GM18870 (cell line): ENCODE data around the gene ZNF277.

ENCODE experiments used
- ATAC-seq: cut with Tn5 transposase; IDR thresholded peaks from one replicate; pipeline ENCODE4 v1.9.1; 2021; ENCODE audit warnings: moderate library complexity; ENCODE audit not compliant: unreplicated experiment

ZNF277 gene

GRCh38 chr7:112183266-112183665 is 23.2 kb upstream of the ZNF277 start:
- no peak for ATAC-seq

- no peak for ATAC-seq
Observed at GRCh38 chr7:112184455-112184854, 22.0 kb upstream of the ZNF277 start.

DNA sequence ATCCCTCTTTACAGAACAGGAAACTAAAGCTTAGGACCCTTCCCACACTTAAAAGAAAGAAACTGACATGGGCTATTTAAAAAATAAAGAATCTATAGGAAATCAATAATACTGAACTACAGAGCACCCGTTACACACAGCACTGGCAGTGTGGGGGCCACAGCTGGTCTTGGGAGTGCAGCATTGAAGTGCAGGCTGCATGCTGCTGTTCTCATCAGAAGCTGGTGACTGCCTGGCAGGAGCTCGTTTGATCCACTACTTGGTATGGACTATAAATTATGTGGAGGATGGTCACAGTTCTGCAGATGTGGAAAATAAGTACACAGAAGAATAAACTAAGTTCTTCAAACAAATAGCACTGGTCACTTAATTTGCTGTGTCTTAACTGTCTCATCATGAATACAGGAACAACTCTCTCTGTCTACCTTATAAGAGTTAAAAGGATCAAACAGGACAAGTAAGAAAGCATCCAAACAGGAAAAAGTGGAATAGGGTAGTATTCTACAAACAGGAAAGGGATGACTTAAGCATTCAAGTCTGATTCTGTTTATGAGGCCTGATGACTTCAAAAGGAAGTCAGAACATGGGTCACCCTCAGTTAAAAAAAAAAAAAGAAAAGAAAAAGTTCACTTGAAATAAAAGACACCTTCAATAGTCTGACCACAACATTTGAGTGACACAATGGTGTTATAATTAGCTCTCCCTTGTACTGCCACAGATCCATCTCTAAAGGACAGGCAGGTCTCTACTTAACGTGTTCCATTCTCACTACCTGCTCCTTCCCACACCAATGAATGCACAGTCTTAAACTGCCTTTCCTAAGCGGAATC is 21.3 kb upstream of the ZNF277 start:
- ATAC-seq, result no peak

DNA sequence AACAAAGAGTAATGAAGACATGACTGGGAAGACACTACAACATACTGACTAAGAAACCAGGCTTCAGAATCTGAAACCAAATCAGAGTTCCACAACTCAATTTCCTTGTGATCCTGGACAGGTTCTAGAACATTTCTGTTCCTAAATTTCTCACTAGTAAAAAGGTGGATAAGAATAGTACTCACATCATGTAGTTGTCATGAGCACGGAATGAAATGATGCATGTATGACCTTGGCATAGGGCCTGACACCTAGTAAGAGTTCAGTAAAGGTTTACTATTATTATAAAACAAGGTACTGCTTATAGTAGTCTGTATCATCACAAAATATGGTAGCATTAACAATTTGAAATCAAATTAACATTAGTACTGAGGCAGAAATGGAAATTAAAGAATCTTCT is 20.2 kb upstream of the ZNF277 start:
- no peak for ATAC-seq

DNA sequence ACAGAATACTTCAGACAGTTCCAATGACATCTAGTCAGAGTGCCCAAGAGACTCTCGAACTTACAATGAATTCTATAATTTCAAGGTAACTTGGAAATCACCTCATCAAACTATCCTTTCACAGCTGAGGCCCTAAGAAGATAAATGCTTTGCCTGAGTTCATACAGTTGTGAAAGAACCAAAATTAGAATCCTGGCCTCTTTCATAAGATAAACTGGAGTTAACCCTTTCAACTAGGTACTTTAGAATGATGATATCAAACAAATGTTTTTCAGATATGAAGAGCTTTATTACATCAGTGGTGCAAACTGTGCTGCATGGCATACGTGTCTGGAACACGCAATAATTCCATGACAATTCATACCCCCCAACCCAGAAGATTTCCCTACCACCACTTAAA is 18.2 kb upstream of the ZNF277 start:
- no peak for ATAC-seq

- no peak for ATAC-seq
Observed at GRCh38 chr7:112189691-112190090, 16.8 kb upstream of the ZNF277 start.

DNA sequence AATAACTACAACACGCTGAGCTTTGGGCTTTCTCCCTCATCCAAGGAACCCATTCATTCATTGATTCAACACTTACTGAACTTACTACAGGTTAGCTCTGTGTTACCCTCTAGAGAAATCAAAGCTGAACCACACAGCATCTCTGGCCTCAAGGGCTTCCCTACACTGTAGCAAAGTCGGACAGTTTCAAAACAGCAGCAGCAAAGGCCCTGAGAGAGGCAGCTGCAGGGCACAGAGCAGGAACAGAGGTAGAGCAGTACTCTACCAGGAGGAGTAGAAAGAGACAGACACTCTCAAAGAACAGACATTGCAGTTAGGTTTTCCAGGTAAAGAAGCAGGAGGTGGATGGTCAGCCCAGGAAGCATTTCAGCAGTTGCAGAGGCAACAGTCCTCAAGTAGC is 16.4 kb upstream of the ZNF277 start:
- no peak for ATAC-seq

GRCh38 chr7:112192236-112193154 is 14.0 kb upstream of the ZNF277 start:
- ATAC-seq, result no peak

GRCh38 chr7:112193915-112194502 is 12.5 kb upstream of the ZNF277 start:
- no peak for ATAC-seq

GRCh38 chr7:112195717-112196116 is 10.8 kb upstream of the ZNF277 start:
- ATAC-seq, result no peak

- no peak for ATAC-seq
Observed at GRCh38 chr7:112197322-112197721, 9.2 kb upstream of the ZNF277 start.

DNA sequence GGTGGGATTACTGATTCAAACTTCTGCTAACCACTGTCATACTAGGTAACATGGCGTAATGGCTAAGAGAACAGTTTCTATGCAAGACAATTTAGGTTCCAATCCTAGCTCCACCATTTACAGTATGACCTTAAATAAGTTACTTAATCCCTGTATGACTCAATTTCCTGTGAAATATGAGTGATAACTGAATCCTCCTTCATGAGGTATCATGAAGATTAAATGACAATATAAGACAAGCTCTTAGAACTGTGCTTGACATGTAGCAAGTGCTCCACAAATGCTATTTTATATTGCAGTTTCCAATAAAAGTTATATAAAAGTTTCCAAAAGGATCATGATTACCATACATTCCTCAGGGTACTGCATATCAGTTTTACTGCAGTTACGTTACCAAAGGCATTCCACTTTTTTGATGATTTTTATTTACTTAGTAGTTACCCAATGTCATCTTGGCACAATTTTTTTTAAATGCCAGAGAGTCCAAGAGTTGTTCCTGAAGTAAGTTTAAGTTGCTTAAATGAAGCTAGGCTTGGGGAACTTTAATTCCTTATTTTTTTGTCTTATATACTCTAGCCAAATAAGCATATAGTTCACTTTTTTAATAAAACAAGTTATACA is 7.3 kb upstream of the ZNF277 start:
- ATAC-seq, result no peak

GRCh38 chr7:112199672-112200071 is 6.8 kb upstream of the ZNF277 start:
- ATAC-seq, result no peak

DNA sequence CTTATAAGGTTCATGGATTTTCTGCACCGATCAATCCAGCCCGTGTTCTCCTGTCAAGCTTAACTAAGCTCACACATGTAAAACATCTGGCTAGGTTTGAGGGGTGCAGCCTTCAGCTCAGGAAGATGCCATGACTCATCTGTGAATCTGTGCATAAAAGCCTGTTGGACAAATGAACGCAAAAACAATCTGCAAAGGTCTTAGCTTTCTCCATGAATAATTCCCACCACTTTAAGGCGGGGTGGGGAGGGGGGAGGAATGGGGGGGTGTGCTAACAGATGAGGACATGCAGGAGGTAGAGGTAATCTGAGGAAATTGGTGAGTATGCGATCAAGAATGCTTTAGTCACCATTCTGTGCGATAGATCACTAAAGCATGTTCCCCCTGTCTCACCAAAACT is 5.1 kb upstream of the ZNF277 start:
- no peak for ATAC-seq

DNA sequence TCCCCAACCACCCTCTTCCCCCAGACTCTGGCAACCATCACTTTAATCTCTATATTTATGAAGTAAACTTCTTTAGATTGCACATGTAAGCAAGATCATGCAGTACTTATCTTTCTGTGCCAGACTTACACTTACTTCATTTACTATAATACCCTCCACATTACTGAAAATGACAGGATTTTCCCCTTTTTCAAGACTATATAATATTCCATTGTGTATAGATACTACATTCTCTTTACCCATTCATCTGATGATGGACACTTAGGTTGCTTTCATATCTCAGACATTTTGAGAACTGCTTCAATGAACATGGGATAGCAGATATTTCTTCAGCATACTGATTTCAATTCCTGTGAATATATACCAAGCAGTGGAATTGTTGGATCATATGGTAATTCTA is 4.7 kb upstream of the ZNF277 start:
- ATAC-seq, result no peak

- ATAC-seq, result no peak
Observed at GRCh38 chr7:112202816-112203215, 3.7 kb upstream of the ZNF277 start.

GRCh38 chr7:112203365-112203739 is 3.1 kb upstream of the ZNF277 start:
- no peak for ATAC-seq

GRCh38 chr7:112204499-112205342 is 1.8 kb upstream of the ZNF277 start:
- ATAC-seq, result no peak

GRCh38 chr7:112205343-112206237 is 905 bp upstream of the ZNF277 start:
- no peak for ATAC-seq
